22Rv1 (cell line): ENCODE results near the gene PACC1.

Experiments
- CTCF ChIP-seq: fragments of 450-650 bp; IDR thresholded peaks from 2 replicates; pipeline ENCODE4 v1.5.1; 2017; ENCODE audit warnings: mild to moderate bottlenecking
- ZFX ChIP-seq: fragments of 450-650 bp; IDR thresholded peaks from 2 replicates; pipeline ENCODE4 v1.6.1; 2017; ENCODE audit warnings: antibody characterized with exemption, borderline replicate concordance

DNA sequence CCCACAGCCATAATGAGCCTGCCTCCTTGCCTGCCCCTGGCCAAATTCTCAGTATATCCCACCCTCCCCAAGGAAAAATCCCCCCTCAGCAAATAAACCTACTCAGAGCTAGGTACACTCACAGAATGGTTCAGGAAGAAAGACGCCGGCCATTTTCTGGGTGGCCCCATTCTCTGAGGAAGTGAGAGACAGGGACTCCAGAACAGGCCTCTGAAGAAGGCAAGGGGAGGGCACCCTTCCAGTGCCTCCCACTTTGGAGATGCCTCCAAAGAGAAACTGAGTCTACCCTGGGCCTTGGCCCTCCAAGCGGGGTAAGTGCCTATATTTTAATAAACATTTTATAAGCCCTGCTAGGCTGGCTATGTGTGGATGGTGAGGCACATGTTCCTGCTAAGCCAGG is 2.3 kb downstream of the PACC1 start:
- TF ChIP-seq CTCF, result no peak
- no peak for TF ChIP-seq ZFX
